H1 (cell line): Measurements from ENCODE around the gene TNPO3.

Experiments
- USF2 ChIP-seq: IDR thresholded peaks from 2 replicates; pipeline ENCODE4 v1.6.1; 2011; ENCODE audit warnings: low read length, improper control_type of control experiment
- ZNF274 ChIP-seq: IDR thresholded peaks from 2 replicates; pipeline ENCODE4 v1.7.0; 2012; ENCODE audit warnings: low read length, borderline replicate concordance; ENCODE audit errors: extremely low read depth

GRCh38 chr7:129021656-129022055, 33.3 kb downstream of the TNPO3 start:
- TF ChIP-seq ZNF274 (no peak), USF2 (no peak)
